ENCODE data around the gene C20orf173. TPM values are rescaled to one million over a fixed set of nuclear protein-coding genes. Genes with fewer than 3 reads are reported as not detected.

The C20orf173 gene
- total and polyA plus RNA-seq, 10 donors: not detected

GRCh38 chr20:35499271-35499670 is 30.2 kb downstream of the C20orf173 start:
- H3K27me3 ChIP-seq (replicated peaks in 1 of 7): no peaks in the 10 kb centered on the region
- H3K9me3 ChIP-seq: no peaks in the 10 kb centered on the region
- 82 to 93% (median 86%) methylated on average over 1 of the region's 1 CpG for WGBS, 5 donors
- no peak overlapping the region for H3K4me3 ChIP-seq
- intact Hi-C loops (cut with DNase I; ENCODE audit: low total_unique reads): no loop called here
- DNase-seq: no peak
- no peak overlapping the region for H3K27ac ChIP-seq
- H3K36me3 ChIP-seq: peaks cover 3 to 100% (median 99%) of the 10 kb centered on the region in 6 donors
- H3K4me1 ChIP-seq: peaks cover 0 to 41% (median 21%) of the 10 kb centered on the region in 6 donors
- TF ChIP-seq POLR2AphosphoS5 (IDR thresholded peaks at IDR 0.05) (no peak), POLR2A (IDR thresholded peaks at IDR 0.05) (no peak)
- TF ChIP-seq, protein P1, sequence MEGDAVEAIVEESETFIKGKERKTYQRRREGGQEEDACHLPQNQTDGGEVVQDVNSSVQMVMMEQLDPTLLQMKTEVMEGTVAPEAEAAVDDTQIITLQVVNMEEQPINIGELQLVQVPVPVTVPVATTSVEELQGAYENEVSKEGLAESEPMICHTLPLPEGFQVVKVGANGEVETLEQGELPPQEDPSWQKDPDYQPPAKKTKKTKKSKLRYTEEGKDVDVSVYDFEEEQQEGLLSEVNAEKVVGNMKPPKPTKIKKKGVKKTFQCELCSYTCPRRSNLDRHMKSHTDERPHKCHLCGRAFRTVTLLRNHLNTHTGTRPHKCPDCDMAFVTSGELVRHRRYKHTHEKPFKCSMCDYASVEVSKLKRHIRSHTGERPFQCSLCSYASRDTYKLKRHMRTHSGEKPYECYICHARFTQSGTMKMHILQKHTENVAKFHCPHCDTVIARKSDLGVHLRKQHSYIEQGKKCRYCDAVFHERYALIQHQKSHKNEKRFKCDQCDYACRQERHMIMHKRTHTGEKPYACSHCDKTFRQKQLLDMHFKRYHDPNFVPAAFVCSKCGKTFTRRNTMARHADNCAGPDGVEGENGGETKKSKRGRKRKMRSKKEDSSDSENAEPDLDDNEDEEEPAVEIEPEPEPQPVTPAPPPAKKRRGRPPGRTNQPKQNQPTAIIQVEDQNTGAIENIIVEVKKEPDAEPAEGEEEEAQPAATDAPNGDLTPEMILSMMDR (IDR thresholded peaks at IDR 0.05 in 8 of 11, conservative IDR thresholded peaks at IDR 0.05 in 3 of 11): no peak

- Histone ChIP-seq H3K27me3 (replicated peaks in 1 of 7) (no peaks in the 10 kb centered on the region), H3K36me3 (peaks cover 8 to 100% (median 95%) of the 10 kb centered on the region in 6 donors), H3K9me3 (no peaks in the 10 kb centered on the region), H3K4me1 (peaks cover 5 to 36% (median 23%) of the 10 kb centered on the region in 6 donors), H3K27ac (no peak overlapping the region), H3K4me3 (no peak overlapping the region)
- TF ChIP-seq POLR2AphosphoS5 (IDR thresholded peaks at IDR 0.05) (no peak), POLR2A (IDR thresholded peaks at IDR 0.05) (no peak)
- TF ChIP-seq, protein P1 (IDR thresholded peaks at IDR 0.05 in 8 of 11, conservative IDR thresholded peaks at IDR 0.05 in 3 of 11): no peak
- no peak for DNase-seq
- 94 to 100% (median 95%) methylated on average over 8 to 9 of the region's 9 CpGs for WGBS, 5 donors
- intact Hi-C loops (cut with DNase I; ENCODE audit: low total_unique reads): no loop called here
These were observed 31.7 kb downstream of the C20orf173 start for GRCh38 chr20:35497780-35498189.

- Histone ChIP-seq H3K4me3 (no peak overlapping the region), H3K9me3 (no peaks in the 10 kb centered on the region), H3K36me3 (peaks cover 8 to 100% (median 90%) of the 10 kb centered on the region in 6 donors), H3K4me1 (peaks cover 10 to 36% (median 23%) of the 10 kb centered on the region in 6 donors), H3K27me3 (replicated peaks in 1 of 7) (no peaks in the 10 kb centered on the region), H3K27ac (no peak overlapping the region)
- DNase-seq: no peak
- intact Hi-C loops (cut with DNase I; ENCODE audit: low total_unique reads): no loop called here
- WGBS, 5 donors: 90 to 98% (median 96%) methylated on average over 4 to 5 of the region's 5 CpGs
- TF ChIP-seq, protein P1 (IDR thresholded peaks at IDR 0.05 in 8 of 11, conservative IDR thresholded peaks at IDR 0.05 in 3 of 11): no peak
These were observed 32.1 kb downstream of the C20orf173 start for GRCh38 chr20:35497320-35497719.

DNA sequence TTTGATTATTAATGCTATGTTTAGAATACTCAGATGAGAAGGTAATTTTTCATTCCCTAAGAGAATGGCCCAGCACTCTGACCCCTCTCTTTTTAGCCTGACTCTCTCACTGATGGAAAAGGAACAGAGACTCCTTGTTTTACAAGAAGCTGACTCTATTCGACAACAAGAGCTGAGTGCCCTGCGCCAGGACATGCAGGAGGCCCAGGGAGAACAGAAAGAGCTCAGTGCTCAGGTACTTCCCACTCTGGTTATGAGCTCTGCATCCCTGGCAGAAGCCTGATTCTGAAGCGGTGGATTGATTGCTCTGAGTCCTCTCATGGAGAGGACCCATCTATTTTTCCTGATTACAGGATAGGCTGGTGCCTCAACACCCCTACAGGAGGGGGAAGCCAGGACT is 33.0 kb downstream of the C20orf173 start:
- Histone ChIP-seq H3K4me3 (no peak overlapping the region), H3K36me3 (peaks cover 8 to 97% (median 83%) of the 10 kb centered on the region in 6 donors), H3K27me3 (replicated peaks in 1 of 7) (no peaks in the 10 kb centered on the region), H3K27ac (no peak overlapping the region), H3K9me3 (no peaks in the 10 kb centered on the region), H3K4me1 (peaks cover 16 to 36% (median 28%) of the 10 kb centered on the region in 6 donors)
- TF ChIP-seq, protein P1 (IDR thresholded peaks at IDR 0.05 in 8 of 11, conservative IDR thresholded peaks at IDR 0.05 in 3 of 11): no peak
- TF ChIP-seq POLR2A (IDR thresholded peaks at IDR 0.05) (no peak), POLR2AphosphoS5 (IDR thresholded peaks at IDR 0.05) (no peak)
- WGBS, 5 donors: 94 to 100% (median 99%) methylated on average over 3 of the region's 3 CpGs
- intact Hi-C loops (cut with DNase I; ENCODE audit: low total_unique reads): no loop called here
- no peak for DNase-seq

Data from spleen (tissue), 11 donors.